ENCODE measurements around the gene LYPLAL1.

- TF ChIP-seq, protein P1, sequence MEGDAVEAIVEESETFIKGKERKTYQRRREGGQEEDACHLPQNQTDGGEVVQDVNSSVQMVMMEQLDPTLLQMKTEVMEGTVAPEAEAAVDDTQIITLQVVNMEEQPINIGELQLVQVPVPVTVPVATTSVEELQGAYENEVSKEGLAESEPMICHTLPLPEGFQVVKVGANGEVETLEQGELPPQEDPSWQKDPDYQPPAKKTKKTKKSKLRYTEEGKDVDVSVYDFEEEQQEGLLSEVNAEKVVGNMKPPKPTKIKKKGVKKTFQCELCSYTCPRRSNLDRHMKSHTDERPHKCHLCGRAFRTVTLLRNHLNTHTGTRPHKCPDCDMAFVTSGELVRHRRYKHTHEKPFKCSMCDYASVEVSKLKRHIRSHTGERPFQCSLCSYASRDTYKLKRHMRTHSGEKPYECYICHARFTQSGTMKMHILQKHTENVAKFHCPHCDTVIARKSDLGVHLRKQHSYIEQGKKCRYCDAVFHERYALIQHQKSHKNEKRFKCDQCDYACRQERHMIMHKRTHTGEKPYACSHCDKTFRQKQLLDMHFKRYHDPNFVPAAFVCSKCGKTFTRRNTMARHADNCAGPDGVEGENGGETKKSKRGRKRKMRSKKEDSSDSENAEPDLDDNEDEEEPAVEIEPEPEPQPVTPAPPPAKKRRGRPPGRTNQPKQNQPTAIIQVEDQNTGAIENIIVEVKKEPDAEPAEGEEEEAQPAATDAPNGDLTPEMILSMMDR (IDR thresholded peaks at IDR 0.05): no peak
- TF ChIP-seq POLR2A (IDR thresholded peaks at IDR 0.05): no peak
These were observed 32.7 kb downstream of the LYPLAL1 start for GRCh38 chr1:219206350-219206749.
